ENCODE data around the gene DUSP21.

- no peak for TF ChIP-seq EZH2 (IDR thresholded peaks at IDR 0.05; ENCODE audit: low read length)
- TF ChIP-seq, protein P1, sequence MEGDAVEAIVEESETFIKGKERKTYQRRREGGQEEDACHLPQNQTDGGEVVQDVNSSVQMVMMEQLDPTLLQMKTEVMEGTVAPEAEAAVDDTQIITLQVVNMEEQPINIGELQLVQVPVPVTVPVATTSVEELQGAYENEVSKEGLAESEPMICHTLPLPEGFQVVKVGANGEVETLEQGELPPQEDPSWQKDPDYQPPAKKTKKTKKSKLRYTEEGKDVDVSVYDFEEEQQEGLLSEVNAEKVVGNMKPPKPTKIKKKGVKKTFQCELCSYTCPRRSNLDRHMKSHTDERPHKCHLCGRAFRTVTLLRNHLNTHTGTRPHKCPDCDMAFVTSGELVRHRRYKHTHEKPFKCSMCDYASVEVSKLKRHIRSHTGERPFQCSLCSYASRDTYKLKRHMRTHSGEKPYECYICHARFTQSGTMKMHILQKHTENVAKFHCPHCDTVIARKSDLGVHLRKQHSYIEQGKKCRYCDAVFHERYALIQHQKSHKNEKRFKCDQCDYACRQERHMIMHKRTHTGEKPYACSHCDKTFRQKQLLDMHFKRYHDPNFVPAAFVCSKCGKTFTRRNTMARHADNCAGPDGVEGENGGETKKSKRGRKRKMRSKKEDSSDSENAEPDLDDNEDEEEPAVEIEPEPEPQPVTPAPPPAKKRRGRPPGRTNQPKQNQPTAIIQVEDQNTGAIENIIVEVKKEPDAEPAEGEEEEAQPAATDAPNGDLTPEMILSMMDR (optimal IDR thresholded peaks at IDR 0.05 in 1 of 3, IDR thresholded peaks at IDR 0.05 in 1 of 3, conservative IDR thresholded peaks at IDR 0.05 in 1 of 3; ENCODE audit: extremely low read depth in 1 of 3, insufficient read depth in 2 of 3, low read length in 3 of 3) = no peak
Measured at GRCh38 chrX:44828008-44828605, 15.7 kb upstream of the DUSP21 start.
